SJCRH30 (cell line): Measurements from ENCODE around the gene AFM. TPM values are rescaled to one million over a fixed set of nuclear protein-coding genes. Genes with fewer than 3 reads are reported as not detected.
A peak's percentile ranks its signal among the peaks of the same experiment; 100 is the strongest.

ENCODE experiments used
- DNase-seq, 2 experiments: peaks; one replicate each; pipeline ENCODE4 v3.0.0-alpha.2; 2015 to 2020
- H3K27ac ChIP-seq: fragments of 250-450 bp; sonication (Bioruptor Pico); 2 replicates; pipeline ENCODE4 v1.5.1; 2020; ENCODE audit warnings: mild to moderate bottlenecking, moderate library complexity
- H3K27me3 ChIP-seq: fragments of 250-450 bp; sonication (Bioruptor Pico); 2 replicates; pipeline ENCODE4 v1.5.1; 2020; ENCODE audit warnings: mild to moderate bottlenecking, moderate library complexity
- H3K36me3 ChIP-seq: fragments of 250-450 bp; sonication (Bioruptor Pico); 2 replicates; pipeline ENCODE4 v1.5.1; 2020; ENCODE audit warnings: mild to moderate bottlenecking, moderate library complexity
- H3K4me1 ChIP-seq: fragments of 250-450 bp; sonication (Bioruptor Pico); 2 replicates; pipeline ENCODE4 v1.5.1; 2020; ENCODE audit warnings: mild to moderate bottlenecking, moderate library complexity
- H3K4me3 ChIP-seq: fragments of 250-450 bp; sonication (Bioruptor Pico); 2 replicates; pipeline ENCODE4 v1.5.1; 2020; ENCODE audit warnings: mild to moderate bottlenecking, moderate library complexity
- H3K9me3 ChIP-seq: fragments of 250-450 bp; sonication (Bioruptor Pico); replicated peaks from 2 replicates; pipeline ENCODE4 v1.5.1; 2020; ENCODE audit warnings: mild to moderate bottlenecking, moderate library complexity
- total RNA-seq: library from RNA; depleted of rRNA; stranded (reverse); fragments of >200 nt; shearing (Covaris generic); gene quantifications from 2 replicates; pipeline ENCODE4 v1.2.3, GENCODE V29; 2014; rRNA removed

Gene AFM, protein sequence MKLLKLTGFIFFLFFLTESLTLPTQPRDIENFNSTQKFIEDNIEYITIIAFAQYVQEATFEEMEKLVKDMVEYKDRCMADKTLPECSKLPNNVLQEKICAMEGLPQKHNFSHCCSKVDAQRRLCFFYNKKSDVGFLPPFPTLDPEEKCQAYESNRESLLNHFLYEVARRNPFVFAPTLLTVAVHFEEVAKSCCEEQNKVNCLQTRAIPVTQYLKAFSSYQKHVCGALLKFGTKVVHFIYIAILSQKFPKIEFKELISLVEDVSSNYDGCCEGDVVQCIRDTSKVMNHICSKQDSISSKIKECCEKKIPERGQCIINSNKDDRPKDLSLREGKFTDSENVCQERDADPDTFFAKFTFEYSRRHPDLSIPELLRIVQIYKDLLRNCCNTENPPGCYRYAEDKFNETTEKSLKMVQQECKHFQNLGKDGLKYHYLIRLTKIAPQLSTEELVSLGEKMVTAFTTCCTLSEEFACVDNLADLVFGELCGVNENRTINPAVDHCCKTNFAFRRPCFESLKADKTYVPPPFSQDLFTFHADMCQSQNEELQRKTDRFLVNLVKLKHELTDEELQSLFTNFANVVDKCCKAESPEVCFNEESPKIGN
- not detected in 2 replicates for total RNA-seq

- H3K4me3 ChIP-seq, result no peak within 1 kb of the TSS
- H3K27ac ChIP-seq, result no peak within 1 kb of the TSS
- DNase-seq, result no peak
- no peaks in the 10 kb centered on the region for H3K9me3 ChIP-seq
- no peaks in the 10 kb centered on the region for H3K4me1 ChIP-seq
- H3K27me3 ChIP-seq, result no peaks in the 10 kb centered on the region
- no peaks in the 10 kb centered on the region for H3K36me3 ChIP-seq
Measured at GRCh38 chr4:73481358-73481757, at the start of gene AFM. Gene AFM (plus strand): TSS chr4:73481745. CDS start chr4:73481776, 31 bp downstream.

GRCh38 chr4:73431813-73432168 lies 49.8 kb upstream of the AFM start:
- H3K9me3 ChIP-seq, result no peaks in the 10 kb centered on the region
- no peaks in the 10 kb centered on the region for H3K4me1 ChIP-seq
- H3K27me3 ChIP-seq, result no peaks in the 10 kb centered on the region
- DNase-seq, result no peak
- no peaks in the 10 kb centered on the region for H3K36me3 ChIP-seq
- H3K27ac ChIP-seq, result no peak overlapping the region
- H3K4me3 ChIP-seq, result no peak overlapping the region

GRCh38 chr4:73432169-73433000 lies 49.2 kb upstream of the AFM start:
- no peak for DNase-seq
- Histone ChIP-seq H3K4me1 (no peaks in the 10 kb centered on the region), H3K9me3 (no peaks in the 10 kb centered on the region), H3K27me3 (no peaks in the 10 kb centered on the region), H3K4me3 (no peak overlapping the region), H3K27ac (no peak overlapping the region), H3K36me3 (no peaks in the 10 kb centered on the region)

- Histone ChIP-seq H3K4me1 (no peaks in the 10 kb centered on the region), H3K4me3 (no peak overlapping the region), H3K27ac (no peak overlapping the region), H3K27me3 (no peaks in the 10 kb centered on the region), H3K9me3 (no peaks in the 10 kb centered on the region), H3K36me3 (no peaks in the 10 kb centered on the region)
- no peak for DNase-seq
Measured at GRCh38 chr4:73433140-73433539, 48.4 kb upstream of the AFM start.

GRCh38 chr4:73434311-73434710 lies 47.2 kb upstream of the AFM start:
- Histone ChIP-seq H3K9me3 (no peaks in the 10 kb centered on the region), H3K27ac (no peak overlapping the region), H3K36me3 (no peaks in the 10 kb centered on the region), H3K4me1 (no peaks in the 10 kb centered on the region), H3K27me3 (no peaks in the 10 kb centered on the region), H3K4me3 (no peak overlapping the region)
- DNase-seq, result peak in 1 of 2 experiments; percentile 42

- H3K4me1 ChIP-seq, result no peaks in the 10 kb centered on the region
- no peaks in the 10 kb centered on the region for H3K27me3 ChIP-seq
- no peak within 1 kb of the TSS for H3K4me3 ChIP-seq
- no peak within 1 kb of the TSS for H3K27ac ChIP-seq
- H3K36me3 ChIP-seq, result no peaks in the 10 kb centered on the region
- no peaks in the 10 kb centered on the region for H3K9me3 ChIP-seq
- no peak for DNase-seq
Measured at GRCh38 chr4:73435984-73436383, 45.6 kb upstream of the AFM start, which contains the start of gene AFP. Gene AFP (plus strand): TSS chr4:73436221. CDS start chr4:73436263, 42 bp downstream.

DNA sequence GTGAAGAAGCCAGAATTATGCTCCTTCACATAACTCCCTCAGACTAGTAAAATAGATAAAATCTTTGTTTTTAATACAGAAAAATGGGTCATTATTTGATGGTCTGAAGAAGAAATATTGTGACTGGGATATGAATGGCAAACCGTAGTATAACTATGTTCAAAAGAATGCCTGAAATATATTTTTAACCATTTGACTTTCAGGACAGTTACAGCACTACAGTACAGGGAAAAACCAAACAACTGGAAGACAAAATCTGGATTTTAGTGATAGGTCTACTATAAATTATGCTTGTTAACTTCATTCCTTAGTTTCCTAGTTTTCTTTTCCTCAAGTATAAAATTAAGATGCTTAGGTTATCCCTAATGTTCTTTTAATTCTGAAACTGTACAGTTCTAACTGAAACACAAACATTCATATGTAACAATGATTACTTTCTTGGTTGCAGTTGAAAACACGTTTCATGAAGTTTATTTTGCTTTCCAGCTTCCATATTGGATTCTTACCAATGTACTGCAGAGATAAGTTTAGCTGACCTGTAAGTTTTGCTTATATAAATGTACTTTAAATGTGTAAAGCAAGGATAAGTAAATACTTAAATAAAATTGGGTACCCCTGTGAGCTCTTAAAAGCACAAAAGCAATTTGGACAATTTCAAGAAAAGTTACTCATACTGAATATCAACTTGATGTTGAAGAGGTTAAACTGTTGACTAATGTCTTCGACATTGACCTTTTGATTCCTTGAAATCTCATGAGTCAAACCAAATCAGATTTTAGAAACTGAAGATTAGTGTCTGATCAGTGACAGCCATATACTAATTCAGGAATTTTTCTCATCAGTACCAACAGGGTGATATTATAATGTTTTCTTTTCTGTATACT lies 44.6 kb upstream of the AFM start:
- Histone ChIP-seq H3K36me3 (no peaks in the 10 kb centered on the region), H3K4me3 (no peak overlapping the region), H3K9me3 (no peaks in the 10 kb centered on the region), H3K4me1 (no peaks in the 10 kb centered on the region), H3K27me3 (no peaks in the 10 kb centered on the region), H3K27ac (no peak overlapping the region)
- no peak for DNase-seq

DNA sequence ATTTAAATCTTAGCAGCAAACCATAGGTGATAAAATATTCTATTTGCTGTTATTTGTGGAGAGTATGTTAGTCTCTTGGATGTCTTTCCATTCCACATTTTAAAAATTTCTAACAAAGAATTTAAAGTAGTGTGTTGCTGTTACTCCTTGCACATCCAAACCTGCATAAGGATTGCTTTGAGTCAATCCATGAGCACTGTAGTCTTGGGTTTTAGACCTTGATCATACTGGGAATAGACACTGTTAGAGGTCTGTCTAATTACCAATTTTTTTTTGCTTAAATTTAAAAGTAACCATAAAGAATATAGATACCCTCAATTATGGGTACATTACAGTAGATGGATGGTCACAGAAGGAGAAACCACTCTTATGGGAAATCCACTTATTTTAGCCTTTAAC lies 44.0 kb upstream of the AFM start:
- H3K27me3 ChIP-seq, result no peaks in the 10 kb centered on the region
- H3K27ac ChIP-seq, result no peak overlapping the region
- H3K4me1 ChIP-seq, result 0 out of 2 replicates have a peak, but pooled peaks cover 2% of the 10 kb centered on the region
- DNase-seq, result no peak
- H3K36me3 ChIP-seq, result no peaks in the 10 kb centered on the region
- no peaks in the 10 kb centered on the region for H3K9me3 ChIP-seq
- H3K4me3 ChIP-seq, result no peak overlapping the region

GRCh38 chr4:73438048-73438447 lies 43.5 kb upstream of the AFM start:
- H3K4me1 ChIP-seq, result 0 out of 2 replicates have a peak, but pooled peaks cover 2% of the 10 kb centered on the region
- DNase-seq, result no peak
- H3K9me3 ChIP-seq, result no peaks in the 10 kb centered on the region
- no peak overlapping the region for H3K4me3 ChIP-seq
- no peak overlapping the region for H3K27ac ChIP-seq
- no peaks in the 10 kb centered on the region for H3K36me3 ChIP-seq
- H3K27me3 ChIP-seq, result no peaks in the 10 kb centered on the region

DNA sequence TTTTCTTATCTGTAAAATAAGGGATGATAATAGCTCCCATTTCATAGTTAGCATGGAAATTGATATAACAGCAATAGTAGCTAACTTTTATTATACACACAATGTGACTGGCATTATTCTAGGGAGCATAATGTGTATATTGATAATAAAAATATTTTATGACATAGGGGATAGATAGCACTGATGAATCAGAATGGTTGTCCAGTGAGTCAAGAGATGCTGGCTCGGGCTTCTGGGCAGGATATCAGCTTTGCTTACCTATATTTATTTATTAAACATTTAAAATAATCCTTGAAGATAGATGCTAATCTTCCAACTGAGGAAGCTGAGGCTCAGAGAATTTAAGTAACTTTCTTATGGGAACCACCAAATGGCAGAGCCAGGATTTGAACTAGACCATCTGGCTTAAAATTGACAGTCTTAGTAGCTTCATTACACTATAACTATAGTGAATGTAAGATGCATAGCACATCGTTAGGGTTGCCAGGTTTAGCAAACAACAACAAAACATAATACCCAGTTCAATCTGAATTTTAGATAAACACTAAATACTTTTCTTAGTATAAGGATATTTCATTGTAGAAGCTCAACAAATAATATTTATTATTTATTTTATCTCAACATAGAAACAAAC lies 42.8 kb upstream of the AFM start:
- DNase-seq, result no peak

GRCh38 chr4:73439445-73439844 lies 42.1 kb upstream of the AFM start:
- H3K9me3 ChIP-seq, result no peaks in the 10 kb centered on the region
- H3K4me3 ChIP-seq, result no peak overlapping the region
- DNase-seq, result no peak
- 0 out of 2 replicates have a peak, but pooled peaks cover 2% of the 10 kb centered on the region for H3K4me1 ChIP-seq
- H3K27me3 ChIP-seq, result no peaks in the 10 kb centered on the region
- no peaks in the 10 kb centered on the region for H3K36me3 ChIP-seq
- no peak overlapping the region for H3K27ac ChIP-seq

More for the DNA sequence above, 42.8 kb upstream of the AFM start:
- Histone ChIP-seq H3K27me3 (no peaks in the 10 kb centered on the region), H3K4me3 (no peak overlapping the region), H3K4me1 (0 out of 2 replicates have a peak, but pooled peaks cover 2% of the 10 kb centered on the region), H3K9me3 (no peaks in the 10 kb centered on the region), H3K36me3 (no peaks in the 10 kb centered on the region), H3K27ac (no peak overlapping the region)

DNA sequence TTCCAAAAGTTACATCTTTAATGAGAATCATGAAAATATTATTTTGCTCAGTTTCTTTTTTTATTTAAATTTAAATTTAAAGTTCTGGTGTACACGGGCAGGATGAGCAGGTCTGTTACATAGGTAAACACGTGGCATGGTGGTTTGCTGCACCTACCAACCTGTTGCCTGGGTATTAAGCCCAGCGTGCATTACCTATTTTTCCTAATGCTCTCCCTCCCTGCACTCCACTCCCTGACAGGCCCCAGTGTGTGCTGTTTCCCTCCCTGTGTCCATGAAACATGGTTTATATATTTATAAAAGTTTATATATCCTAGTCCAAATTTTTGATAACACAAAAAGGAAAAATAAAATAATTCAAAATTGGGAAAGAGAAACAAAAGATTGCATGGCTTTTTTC lies 41.6 kb upstream of the AFM start:
- H3K27me3 ChIP-seq, result no peaks in the 10 kb centered on the region

DNA sequence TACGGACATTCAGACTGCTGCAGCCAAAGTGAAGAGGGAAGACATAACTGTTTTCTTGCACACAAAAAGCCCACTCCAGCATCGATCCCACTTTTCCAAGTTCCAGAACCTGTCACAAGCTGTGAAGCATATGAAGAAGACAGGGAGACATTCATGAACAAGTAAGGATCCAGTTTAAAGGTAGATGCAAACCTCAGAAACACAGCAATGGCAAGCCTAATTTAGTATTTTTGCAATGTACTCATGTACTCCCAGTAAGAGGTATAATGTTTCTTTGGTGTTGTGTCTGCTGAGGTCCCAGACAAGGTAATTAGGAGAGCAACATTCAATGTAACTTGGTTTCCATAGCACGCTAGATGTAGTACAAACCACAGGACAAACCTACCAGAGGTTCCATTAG lies 40.9 kb upstream of the AFM start:
- DNase-seq, result no peak

More for the DNA sequence above, 41.6 kb upstream of the AFM start:
- Histone ChIP-seq H3K4me1 (0 out of 2 replicates have a peak, but pooled peaks cover 2% of the 10 kb centered on the region), H3K4me3 (no peak overlapping the region), H3K36me3 (no peaks in the 10 kb centered on the region), H3K9me3 (no peaks in the 10 kb centered on the region), H3K27ac (no peak overlapping the region)
- DNase-seq, result no peak

More for the DNA sequence above, 40.9 kb upstream of the AFM start:
- Histone ChIP-seq H3K27ac (no peak overlapping the region), H3K9me3 (no peaks in the 10 kb centered on the region), H3K4me1 (0 out of 2 replicates have a peak, but pooled peaks cover 2% of the 10 kb centered on the region), H3K4me3 (no peak overlapping the region), H3K27me3 (no peaks in the 10 kb centered on the region), H3K36me3 (no peaks in the 10 kb centered on the region)
